GM19397 (cell line): ENCODE measurements around the gene RRAGC.

ENCODE experiments used
- ATAC-seq: cut with Tn5 transposase; IDR thresholded peaks from one replicate; pipeline ENCODE4 v1.9.1; 2021; ENCODE audit warnings: mild to moderate bottlenecking, moderate library complexity; ENCODE audit not compliant: unreplicated experiment

The RRAGC gene, protein sequence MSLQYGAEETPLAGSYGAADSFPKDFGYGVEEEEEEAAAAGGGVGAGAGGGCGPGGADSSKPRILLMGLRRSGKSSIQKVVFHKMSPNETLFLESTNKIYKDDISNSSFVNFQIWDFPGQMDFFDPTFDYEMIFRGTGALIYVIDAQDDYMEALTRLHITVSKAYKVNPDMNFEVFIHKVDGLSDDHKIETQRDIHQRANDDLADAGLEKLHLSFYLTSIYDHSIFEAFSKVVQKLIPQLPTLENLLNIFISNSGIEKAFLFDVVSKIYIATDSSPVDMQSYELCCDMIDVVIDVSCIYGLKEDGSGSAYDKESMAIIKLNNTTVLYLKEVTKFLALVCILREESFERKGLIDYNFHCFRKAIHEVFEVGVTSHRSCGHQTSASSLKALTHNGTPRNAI

DNA sequence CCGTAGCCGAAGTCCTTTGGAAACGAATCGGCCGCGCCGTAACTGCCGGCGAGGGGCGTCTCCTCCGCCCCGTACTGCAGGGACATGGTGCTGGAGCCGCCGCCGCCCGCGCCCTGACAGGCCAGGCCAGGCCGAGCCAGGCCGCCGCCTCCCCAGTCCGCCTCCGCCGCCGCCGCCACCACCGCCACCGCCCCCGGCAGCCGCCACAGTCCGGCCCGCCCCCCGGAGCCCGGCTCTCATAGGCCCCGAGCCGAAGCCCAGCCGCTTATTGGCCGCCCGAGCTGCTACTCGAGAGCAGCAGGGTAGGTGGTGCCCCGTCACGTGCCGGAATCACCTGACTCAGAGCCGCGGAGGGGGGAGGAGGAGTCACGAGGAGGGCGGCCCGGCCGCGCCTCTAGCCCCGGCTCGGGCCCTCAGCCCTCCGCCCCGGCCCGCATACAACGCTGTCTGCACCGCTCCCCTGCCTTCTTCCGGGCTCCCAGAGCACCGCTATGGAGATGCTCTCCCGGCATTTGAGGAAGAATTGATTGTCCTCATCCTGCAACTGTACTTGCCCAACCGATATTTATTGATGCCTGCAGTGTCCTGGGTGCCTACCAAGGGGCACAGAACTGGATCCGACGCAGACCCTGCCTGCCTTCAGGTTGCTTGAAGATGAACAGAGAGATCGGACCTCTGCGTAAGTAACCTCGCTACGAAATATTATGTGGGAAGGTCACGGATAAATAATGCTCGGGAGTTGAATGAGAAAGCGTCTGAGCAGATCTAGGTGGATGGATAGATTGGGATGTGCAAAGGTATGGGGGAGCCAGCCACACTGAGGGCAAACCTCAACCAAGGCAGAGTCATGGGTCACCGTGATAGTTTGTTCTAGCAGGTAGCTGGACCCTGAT lies at the start of gene RRAGC:
Gene RRAGC (minus strand): TSS at position 212 of the 893 bp plus-strand sequence. CDS start 126 bp downstream, at position 86.
- ATAC-seq, result peak; percentile 96

GRCh38 chr1:38908821-38909220 lies 49.2 kb upstream of the RRAGC start:
- no peak for ATAC-seq

DNA sequence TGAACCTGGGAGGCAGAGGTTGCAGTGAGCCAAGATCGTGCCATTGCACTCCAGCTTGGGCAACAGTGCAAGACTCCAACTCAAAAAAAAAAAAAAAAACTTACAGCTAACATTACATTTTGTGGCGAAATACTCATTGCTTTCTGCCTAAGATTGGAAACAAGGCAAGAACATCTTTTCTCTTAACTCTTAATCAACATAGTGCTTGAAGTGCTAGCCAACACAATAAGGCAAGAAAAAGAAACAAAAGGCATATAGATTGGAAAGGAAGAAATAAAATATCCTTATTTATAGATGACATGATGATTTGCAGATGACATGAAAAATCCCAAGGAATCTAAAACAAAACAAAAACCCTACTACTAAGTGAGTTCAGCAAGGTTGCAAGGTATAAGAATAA lies 46.4 kb upstream of the RRAGC start:
- no peak for ATAC-seq

DNA sequence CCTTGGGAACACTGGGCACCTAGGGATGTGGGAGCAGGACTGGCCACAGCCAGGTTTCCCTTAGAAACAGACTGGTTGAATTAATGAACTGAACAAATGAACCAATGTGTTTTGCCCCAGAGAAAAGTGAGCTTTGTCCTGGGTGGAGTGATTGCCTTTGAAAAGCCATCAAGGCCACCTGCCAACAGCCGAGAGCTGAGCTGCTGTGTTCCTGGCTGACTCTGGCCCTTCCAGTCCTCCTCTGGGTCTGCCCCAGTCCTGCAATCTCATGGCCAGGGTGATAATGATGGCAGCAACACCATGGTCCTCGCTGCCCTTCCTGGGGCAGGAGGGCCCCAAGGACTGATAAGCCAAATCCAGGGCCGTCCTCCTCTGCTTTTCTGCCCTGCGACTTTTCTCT lies 40.0 kb upstream of the RRAGC start:
- no peak for ATAC-seq

DNA sequence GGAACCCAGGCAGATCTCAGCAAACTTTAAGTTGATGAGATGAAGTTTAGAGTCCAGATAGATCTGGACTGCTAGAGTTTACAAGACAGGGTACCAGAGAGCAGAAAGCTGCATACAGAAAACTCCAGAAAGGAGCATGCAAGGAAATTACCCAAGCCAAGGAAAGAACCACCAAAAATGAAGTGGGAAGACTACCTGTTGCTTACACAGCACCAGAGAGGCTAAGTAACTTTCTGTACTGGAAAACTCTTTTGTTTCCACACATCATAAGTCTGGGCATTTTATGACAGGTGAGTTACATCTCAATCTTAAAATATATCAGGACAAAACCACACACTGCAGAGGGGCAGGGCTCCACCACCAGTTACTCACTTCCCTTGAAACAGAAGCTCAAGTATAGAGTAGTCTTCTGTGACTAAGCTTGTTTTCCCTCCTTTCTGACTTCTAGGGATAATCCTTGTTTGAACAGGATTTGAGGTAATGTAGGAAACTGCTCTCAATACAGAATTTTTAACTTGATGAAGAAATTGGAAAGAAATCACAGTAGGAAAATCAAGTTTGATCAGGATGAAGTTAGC lies 39.2 kb upstream of the RRAGC start:
- no peak for ATAC-seq

- ATAC-seq, result no peak
These were observed 36.6 kb upstream of the RRAGC start for GRCh38 chr1:38896169-38896568.

DNA sequence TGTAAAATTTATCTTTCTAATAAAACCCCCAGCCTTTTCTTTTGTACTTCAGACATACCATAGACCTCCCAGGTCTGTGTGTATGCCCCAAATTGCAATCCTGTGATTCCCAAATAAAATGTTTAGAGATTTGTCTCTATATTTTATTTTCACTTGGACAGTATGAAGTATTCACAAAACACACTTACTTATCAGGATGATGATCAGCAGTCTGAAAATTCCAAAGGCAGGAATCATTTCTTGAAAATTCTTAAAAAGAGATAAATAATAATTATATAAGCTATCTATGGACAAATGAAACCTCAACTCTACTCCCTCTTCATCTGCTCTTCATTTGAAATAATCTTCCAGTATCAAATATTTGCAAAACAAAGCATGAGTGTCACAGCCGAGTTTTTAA lies 33.4 kb upstream of the RRAGC start:
- ATAC-seq, result no peak

GRCh38 chr1:38891753-38892152 lies 32.2 kb upstream of the RRAGC start:
- ATAC-seq, result no peak

- ATAC-seq, result no peak
These were observed 30.0 kb upstream of the RRAGC start for GRCh38 chr1:38889589-38889988.

GRCh38 chr1:38888423-38889333 lies 29.1 kb upstream of the RRAGC start:
- ATAC-seq, result no peak

GRCh38 chr1:38885092-38885491 lies 25.5 kb upstream of the RRAGC start:
- no peak for ATAC-seq

DNA sequence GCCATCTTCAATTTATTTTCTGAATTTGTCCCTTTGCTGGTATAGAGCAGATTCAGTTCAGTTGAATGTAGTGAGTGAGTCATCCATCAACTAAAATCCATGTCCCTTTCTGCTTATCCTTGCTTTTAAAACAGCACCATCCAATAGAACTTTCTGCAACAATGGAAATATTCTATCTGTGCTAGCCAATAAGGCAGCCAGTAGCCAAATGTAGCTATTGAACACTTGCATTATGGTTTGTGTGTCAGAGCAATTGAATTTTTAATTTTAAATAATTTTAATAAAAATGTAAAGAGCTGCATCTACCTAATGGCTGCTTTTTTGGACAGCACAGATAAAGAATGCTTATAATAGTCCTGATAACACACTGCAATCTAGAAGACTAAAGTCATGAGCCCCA lies 21.9 kb upstream of the RRAGC start, which contains the start of gene GJA9:
Gene GJA9 (minus strand): TSS at position 101 of the 400 bp plus-strand sequence. CDS start 5,489 bp downstream, outside the sequence.
- no peak for ATAC-seq

DNA sequence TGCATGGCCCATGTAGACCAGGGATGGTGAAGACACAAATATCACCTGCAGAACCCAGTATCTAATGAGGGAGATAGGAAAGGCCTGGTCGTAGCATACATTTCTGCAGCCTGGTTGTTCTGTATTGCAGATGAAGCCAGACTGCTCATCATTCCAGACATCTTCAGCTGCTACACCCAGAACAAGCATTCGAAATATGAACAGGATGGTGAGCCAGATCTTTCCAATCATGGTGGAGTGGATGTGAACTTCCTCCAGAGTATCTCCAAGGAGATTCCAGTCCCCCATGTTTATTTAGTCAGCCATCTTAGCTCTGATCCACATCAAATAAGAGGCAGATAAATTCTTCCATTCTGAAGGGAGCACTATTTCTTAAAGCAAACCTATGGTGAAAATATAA lies 16.2 kb upstream of the RRAGC start:
- ATAC-seq, result no peak

- peak; percentile 98 for ATAC-seq
These were observed 13.7 kb upstream of the RRAGC start, which contains the start of gene MYCBP for GRCh38 chr1:38873027-38873969. Gene MYCBP (minus strand): TSS chr1:38873348. CDS start chr1:38873305, 43 bp downstream.

- peak; percentile 26 for ATAC-seq
These were observed 12.9 kb upstream of the RRAGC start for GRCh38 chr1:38872401-38873026.

DNA sequence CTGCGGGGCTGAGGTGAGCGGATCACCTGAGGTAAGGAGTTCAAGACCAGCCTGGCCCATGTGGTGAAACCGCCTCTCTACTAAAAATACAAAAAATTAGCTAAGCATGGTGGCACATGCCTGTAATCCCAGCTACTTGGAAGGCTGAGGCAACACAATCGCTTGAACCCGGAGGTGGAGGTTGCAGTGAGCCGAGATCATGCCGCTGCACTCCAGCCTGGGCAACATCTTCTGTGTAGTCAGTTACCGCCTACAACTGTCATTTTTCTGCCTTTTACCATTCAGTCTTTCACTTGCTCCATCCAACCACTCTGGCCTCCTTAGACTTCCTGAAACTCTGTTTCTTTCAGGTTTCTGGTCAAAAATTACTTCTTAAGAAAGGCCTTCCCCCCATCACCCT lies 11.4 kb upstream of the RRAGC start:
- ATAC-seq, result no peak

DNA sequence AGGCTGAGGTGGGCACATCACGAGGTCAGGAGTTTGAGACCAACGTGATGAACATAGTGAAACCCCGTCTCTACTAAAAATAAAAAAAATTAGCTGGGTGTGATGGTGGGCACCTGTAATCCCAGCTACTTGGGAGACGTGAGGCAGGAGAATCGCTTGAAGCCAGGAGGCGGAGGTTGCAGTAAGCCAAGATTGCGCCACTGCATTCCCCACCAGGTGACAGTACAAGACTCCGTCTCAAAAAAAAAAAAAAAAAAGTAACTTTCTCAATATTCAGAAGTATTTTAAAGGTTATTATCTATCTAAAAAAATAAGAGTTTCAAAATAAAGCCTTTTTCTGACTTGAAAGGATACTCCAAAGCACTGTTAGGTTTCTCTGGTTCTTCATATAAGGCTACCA lies 7.6 kb upstream of the RRAGC start:
- ATAC-seq, result no peak

GRCh38 chr1:38865112-38865715 lies 5.6 kb upstream of the RRAGC start:
- ATAC-seq, result no peak
